K562 (cell line): ENCODE data around the gene SCN1A. TPM values are rescaled to one million over a fixed set of nuclear protein-coding genes. Genes with fewer than 3 reads are reported as not detected.

ENCODE experiments used
- BDP1 ChIP-seq: IDR thresholded peaks from 3 replicates; pipeline ENCODE4 v1.6.1; 2011; ENCODE audit not compliant: insufficient read length, insufficient read depth
- CUX1 ChIP-seq: fragments of 200-800 bp; sonication (Bioruptor generic); IDR thresholded peaks from 2 replicates; pipeline ENCODE4 v1.6.1; 2016; ENCODE audit warnings: missing genetic modification characterization, missing compliant biosample characterization
- GTF2F1 ChIP-seq: IDR thresholded peaks from 2 replicates; pipeline ENCODE4 v1.6.1; 2011; ENCODE audit warnings: low read depth, low read length, improper control_type of control experiment
- HNRNPK ChIP-seq: fragments of 200-400 bp; formaldehyde crosslinking; IDR thresholded peaks from one replicate; pipeline ENCODE4 v1.6.1; 2018; ENCODE audit warnings: mild to moderate bottlenecking, low read depth, low read length; ENCODE audit not compliant: poor library complexity, severe bottlenecking
- NR4A1 ChIP-seq, 2 experiments: fragments of 250-450 bp in 1 of 2; fragments of 450-650 bp in 1 of 2; sonication (Bioruptor Pico) in 1 of 2; IDR thresholded peaks; 2 replicates each; pipeline versions ENCODE4 v1.4.0 to v1.6.1; 2016 to 2020; ENCODE audit warnings: mild to moderate bottlenecking in 2 of 2, missing compliant biosample characterization in 1 of 2, missing genetic modification characterization in 1 of 2, moderate library complexity in 1 of 2
- PURB ChIP-seq: sonication (generic); formaldehyde crosslinking; IDR thresholded peaks from 2 replicates; pipeline ENCODE4 v1.9.0; 2021; ENCODE audit warnings: low read depth, mild to moderate bottlenecking, missing genetic modification reagents
- SAFB ChIP-seq: fragments of 200-400 bp; formaldehyde crosslinking; IDR thresholded peaks from 2 replicates; pipeline ENCODE4 v1.6.1; 2017; ENCODE audit warnings: low read depth, low read length, borderline replicate concordance
- SMARCC2 ChIP-seq: fragments of 450-650 bp; IDR thresholded peaks from 2 replicates; pipeline ENCODE4 v1.6.1; 2017; ENCODE audit warnings: antibody characterized with exemption, moderate library complexity, mild to moderate bottlenecking, low read depth
- ZFX ChIP-seq: sonication (generic); formaldehyde crosslinking; IDR thresholded peaks from 2 replicates; pipeline ENCODE4 v1.8.0; 2022; ENCODE audit warnings: mild to moderate bottlenecking, missing genetic modification reagents, moderate library complexity
- ZSCAN29 ChIP-seq: fragments of 450-650 bp; IDR thresholded peaks from 2 replicates; pipeline ENCODE4 v1.6.1; 2017
- polyA plus RNA-seq, 8 experiments: library from polyadenylated mRNA; depleted of rRNA in 4 of 8; stranded (reverse) in 5 of 8; unstranded in 3 of 8; fragments of >200 nt; fragmentation: Nextera tagmentation in 2 of 8; fragmentation: Illumina TruSeq in 1 of 8; extraction: Ambion mirVana in 2 of 8; extraction: Trizol in 1 of 8; gene quantifications; 2 replicates each; pipeline versions ENCODE4 v1.2.1 to v1.2.3, GENCODE V29; 2011 to 2014; ENCODE audit warnings: inconsistent platforms in 1 of 8, missing spikeins in 1 of 8
- total RNA-seq, 7 experiments: library from RNA; depleted of rRNA in 6 of 7; stranded (reverse); fragments of >200 nt in 6 of 7; fragmentation: Illumina TruSeq in 2 of 7; extraction: Trizol in 2 of 7; gene quantifications; 2 replicates each; pipeline versions ENCODE4 v1.2.1 to v1.2.3, GENCODE V29; 2011 to 2021; ENCODE audit warnings: low replicate concordance in 1 of 7
- TF ChIP-seq, protein P1 (sequence below): sonication (generic); formaldehyde crosslinking; IDR thresholded peaks from 2 replicates; pipeline ENCODE4 v1.8.0; 2022; ENCODE audit warnings: mild to moderate bottlenecking, missing genetic modification reagents
- TF ChIP-seq, protein P2 (sequence below): fragments of 450-650 bp; IDR thresholded peaks from 2 replicates; pipeline ENCODE4 v1.6.1; 2016; ENCODE audit warnings: borderline replicate concordance

Gene SCN1A
- total and polyA plus RNA-seq, 9 of the 15 experiments (the other 6 are each of a cell fraction or from before 2014, with no cell fraction given), result not detected

DNA sequence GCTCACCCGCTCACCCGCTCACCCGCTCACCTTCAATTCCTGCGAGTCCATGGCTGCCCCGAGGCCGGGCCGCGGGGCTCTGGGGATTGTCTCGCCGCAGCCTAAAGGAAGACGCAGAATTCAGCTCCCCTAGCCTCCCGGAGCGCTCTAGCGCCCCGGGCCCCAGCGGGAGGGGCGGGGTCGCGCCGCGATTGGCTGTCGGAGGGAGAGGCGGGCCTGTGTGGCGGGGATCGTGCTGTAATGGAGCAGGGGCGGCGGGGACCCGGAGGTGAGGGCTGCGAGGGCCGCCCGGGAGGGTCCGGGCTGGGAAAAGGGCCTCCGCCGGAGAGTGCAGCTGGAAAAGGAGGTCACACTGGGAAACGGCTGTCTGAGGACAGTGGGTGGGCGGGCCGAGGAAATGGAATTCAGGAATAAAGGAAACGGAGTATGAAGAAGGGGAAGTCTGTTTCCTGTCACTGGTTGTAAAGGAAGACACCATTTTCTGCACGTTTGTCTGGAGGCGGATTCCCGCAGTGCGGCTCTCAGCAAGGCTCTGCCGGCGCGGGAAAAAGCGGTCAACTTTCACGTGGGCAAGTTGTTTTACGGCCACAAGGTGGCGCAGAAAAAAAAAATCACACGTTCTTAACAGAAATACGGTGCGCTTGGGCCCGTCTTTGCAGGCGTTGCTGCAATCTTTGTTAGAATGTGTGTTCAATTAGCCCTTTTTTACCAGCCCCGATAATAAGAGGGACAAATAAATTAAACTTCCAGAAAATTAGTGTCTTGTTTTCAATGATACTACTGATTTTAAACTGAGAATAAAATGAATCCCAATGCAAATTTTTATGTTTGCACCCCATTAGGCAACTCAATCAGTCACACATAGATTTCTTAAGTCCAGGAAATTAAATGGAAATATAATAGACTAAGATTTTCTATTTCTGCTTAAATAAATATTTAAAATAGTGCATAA is 173.9 kb downstream of the SCN1A start, which contains the start of gene TTC21B (continued):
- TF ChIP-seq, protein P1, sequence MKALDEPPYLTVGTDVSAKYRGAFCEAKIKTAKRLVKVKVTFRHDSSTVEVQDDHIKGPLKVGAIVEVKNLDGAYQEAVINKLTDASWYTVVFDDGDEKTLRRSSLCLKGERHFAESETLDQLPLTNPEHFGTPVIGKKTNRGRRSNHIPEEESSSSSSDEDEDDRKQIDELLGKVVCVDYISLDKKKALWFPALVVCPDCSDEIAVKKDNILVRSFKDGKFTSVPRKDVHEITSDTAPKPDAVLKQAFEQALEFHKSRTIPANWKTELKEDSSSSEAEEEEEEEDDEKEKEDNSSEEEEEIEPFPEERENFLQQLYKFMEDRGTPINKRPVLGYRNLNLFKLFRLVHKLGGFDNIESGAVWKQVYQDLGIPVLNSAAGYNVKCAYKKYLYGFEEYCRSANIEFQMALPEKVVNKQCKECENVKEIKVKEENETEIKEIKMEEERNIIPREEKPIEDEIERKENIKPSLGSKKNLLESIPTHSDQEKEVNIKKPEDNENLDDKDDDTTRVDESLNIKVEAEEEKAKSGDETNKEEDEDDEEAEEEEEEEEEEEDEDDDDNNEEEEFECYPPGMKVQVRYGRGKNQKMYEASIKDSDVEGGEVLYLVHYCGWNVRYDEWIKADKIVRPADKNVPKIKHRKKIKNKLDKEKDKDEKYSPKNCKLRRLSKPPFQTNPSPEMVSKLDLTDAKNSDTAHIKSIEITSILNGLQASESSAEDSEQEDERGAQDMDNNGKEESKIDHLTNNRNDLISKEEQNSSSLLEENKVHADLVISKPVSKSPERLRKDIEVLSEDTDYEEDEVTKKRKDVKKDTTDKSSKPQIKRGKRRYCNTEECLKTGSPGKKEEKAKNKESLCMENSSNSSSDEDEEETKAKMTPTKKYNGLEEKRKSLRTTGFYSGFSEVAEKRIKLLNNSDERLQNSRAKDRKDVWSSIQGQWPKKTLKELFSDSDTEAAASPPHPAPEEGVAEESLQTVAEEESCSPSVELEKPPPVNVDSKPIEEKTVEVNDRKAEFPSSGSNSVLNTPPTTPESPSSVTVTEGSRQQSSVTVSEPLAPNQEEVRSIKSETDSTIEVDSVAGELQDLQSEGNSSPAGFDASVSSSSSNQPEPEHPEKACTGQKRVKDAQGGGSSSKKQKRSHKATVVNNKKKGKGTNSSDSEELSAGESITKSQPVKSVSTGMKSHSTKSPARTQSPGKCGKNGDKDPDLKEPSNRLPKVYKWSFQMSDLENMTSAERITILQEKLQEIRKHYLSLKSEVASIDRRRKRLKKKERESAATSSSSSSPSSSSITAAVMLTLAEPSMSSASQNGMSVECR (CRISPR knock-in tag), result peak; percentile 80
- peak; percentile 98 for TF ChIP-seq ZFX (CRISPR knock-in tag)
- no peak for TF ChIP-seq SAFB
- TF ChIP-seq CUX1 (CRISPR knock-in tag), result no peak
- TF ChIP-seq PURB (CRISPR knock-in tag), result no peak
- peak; percentile 28 for TF ChIP-seq HNRNPK
- no peak for TF ChIP-seq SMARCC2
- TF ChIP-seq NR4A1 (CRISPR knock-in tag; IDR thresholded peaks at IDR 0.05), result no peak
- no peak for TF ChIP-seq NR4A1 (tag; IDR thresholded peaks at IDR 0.05)
- TF ChIP-seq GTF2F1, result no peak; the same call in 1 of the 2 replicates
- peak; percentile 70; the same call in 1 of the 2 replicates for TF ChIP-seq ZSCAN29
- TF ChIP-seq, protein P2, sequence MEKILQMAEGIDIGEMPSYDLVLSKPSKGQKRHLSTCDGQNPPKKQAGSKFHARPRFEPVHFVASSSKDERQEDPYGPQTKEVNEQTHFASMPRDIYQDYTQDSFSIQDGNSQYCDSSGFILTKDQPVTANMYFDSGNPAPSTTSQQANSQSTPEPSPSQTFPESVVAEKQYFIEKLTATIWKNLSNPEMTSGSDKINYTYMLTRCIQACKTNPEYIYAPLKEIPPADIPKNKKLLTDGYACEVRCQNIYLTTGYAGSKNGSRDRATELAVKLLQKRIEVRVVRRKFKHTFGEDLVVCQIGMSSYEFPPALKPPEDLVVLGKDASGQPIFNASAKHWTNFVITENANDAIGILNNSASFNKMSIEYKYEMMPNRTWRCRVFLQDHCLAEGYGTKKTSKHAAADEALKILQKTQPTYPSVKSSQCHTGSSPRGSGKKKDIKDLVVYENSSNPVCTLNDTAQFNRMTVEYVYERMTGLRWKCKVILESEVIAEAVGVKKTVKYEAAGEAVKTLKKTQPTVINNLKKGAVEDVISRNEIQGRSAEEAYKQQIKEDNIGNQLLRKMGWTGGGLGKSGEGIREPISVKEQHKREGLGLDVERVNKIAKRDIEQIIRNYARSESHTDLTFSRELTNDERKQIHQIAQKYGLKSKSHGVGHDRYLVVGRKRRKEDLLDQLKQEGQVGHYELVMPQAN, result peak; percentile 88; the same call in 1 of the 2 replicates
- TF ChIP-seq BDP1, result no peak
